SU-DHL-6 (cell line): ENCODE results near the gene EIF3J.

ENCODE experiments used
- H2AFZ ChIP-seq: fragments of 200-600 bp; sonication (generic); 2 replicates; pipeline ENCODE4 v1.6.1; 2014; ENCODE audit warnings: low read depth, mild to moderate bottlenecking, moderate library complexity, mixed read lengths, antibody characterized with exemption, low read length; ENCODE audit not compliant: severe bottlenecking
- H3F3A ChIP-seq: fragments of 200-600 bp; shearing (Covaris generic); 2 replicates; pipeline ENCODE4 v1.6.0; 2016; ENCODE audit warnings: antibody characterized with exemption, mild to moderate bottlenecking; ENCODE audit not compliant: insufficient read depth
- H3K27ac ChIP-seq: fragments of 200-600 bp; sonication (generic); 2 replicates; pipeline ENCODE4 v1.5.1; 2016; ENCODE audit warnings: low read depth, mild to moderate bottlenecking, low read length, moderate library complexity, mixed read lengths
- H3K27me3 ChIP-seq: fragments of 200-600 bp; sonication (generic), shearing (Covaris generic); 2 replicates; pipeline ENCODE4 v1.6.0; 2014; ENCODE audit warnings: mild to moderate bottlenecking, low read length
- H3K36me3 ChIP-seq: fragments of 200-600 bp; sonication (generic); 2 replicates; pipeline ENCODE4 v1.6.1; 2014; ENCODE audit warnings: mild to moderate bottlenecking, low read length, mixed read lengths
- H3K4me2 ChIP-seq: fragments of 300-600, 200-600 bp; shearing (Covaris generic), sonication (generic); 2 replicates; pipeline ENCODE4 v1.6.0; 2014; ENCODE audit warnings: low read length, low read depth, mild to moderate bottlenecking; ENCODE audit not compliant: poor library complexity, severe bottlenecking
- H3K4me3 ChIP-seq: fragments of 200-600 bp; sonication (generic); 2 replicates; pipeline ENCODE4 v1.5.1; 2014; ENCODE audit warnings: antibody characterized with exemption, low read length, mild to moderate bottlenecking, mixed read lengths; ENCODE audit not compliant: insufficient read depth, poor library complexity, severe bottlenecking
- H3K79me2 ChIP-seq: fragments of 200-600 bp; sonication (generic); 2 replicates; pipeline ENCODE4 v1.6.1; 2014; ENCODE audit warnings: mild to moderate bottlenecking, low read length, moderate library complexity; ENCODE audit not compliant: insufficient read depth
- H3K9ac ChIP-seq: fragments of 200-600 bp; sonication (generic); 2 replicates; pipeline ENCODE4 v1.7.0; 2014; ENCODE audit warnings: mild to moderate bottlenecking, low read length
- H3K9me2 ChIP-seq: fragments of 200-600 bp; sonication (generic); replicated peaks from 2 replicates; pipeline ENCODE4 v1.6.1; 2014; ENCODE audit warnings: low read length; ENCODE audit not compliant: insufficient read depth
- H3K9me3 ChIP-seq: fragments of 200-600 bp; sonication (generic); 2 replicates; pipeline ENCODE4 v1.6.1; 2014; ENCODE audit warnings: low read length, mixed read lengths; ENCODE audit not compliant: insufficient read depth
- H4K20me1 ChIP-seq: fragments of 200-600 bp; sonication (generic); 2 replicates; pipeline ENCODE4 v1.6.1; 2014; ENCODE audit warnings: low read depth, mild to moderate bottlenecking, antibody characterized with exemption, low read length, moderate library complexity, mixed read lengths
- EZH2phosphoT487 ChIP-seq: fragments of 200-600 bp; sonication (generic), shearing (Covaris generic); conservative IDR thresholded peaks from 2 replicates; pipeline ENCODE4 v1.6.1; 2018; ENCODE audit warnings: mild to moderate bottlenecking, antibody characterized with exemption, low read length, moderate library complexity, mixed read lengths
- TF ChIP-seq, protein P1 (sequence below): fragments of 200-600 bp; sonication (generic); IDR thresholded peaks from one replicate; pipeline ENCODE4 v1.5.1; 2017; ENCODE audit warnings: antibody characterized with exemption, mild to moderate bottlenecking, low read length, moderate library complexity; ENCODE audit not compliant: insufficient read depth, poor library complexity, severe bottlenecking

Gene EIF3J

DNA sequence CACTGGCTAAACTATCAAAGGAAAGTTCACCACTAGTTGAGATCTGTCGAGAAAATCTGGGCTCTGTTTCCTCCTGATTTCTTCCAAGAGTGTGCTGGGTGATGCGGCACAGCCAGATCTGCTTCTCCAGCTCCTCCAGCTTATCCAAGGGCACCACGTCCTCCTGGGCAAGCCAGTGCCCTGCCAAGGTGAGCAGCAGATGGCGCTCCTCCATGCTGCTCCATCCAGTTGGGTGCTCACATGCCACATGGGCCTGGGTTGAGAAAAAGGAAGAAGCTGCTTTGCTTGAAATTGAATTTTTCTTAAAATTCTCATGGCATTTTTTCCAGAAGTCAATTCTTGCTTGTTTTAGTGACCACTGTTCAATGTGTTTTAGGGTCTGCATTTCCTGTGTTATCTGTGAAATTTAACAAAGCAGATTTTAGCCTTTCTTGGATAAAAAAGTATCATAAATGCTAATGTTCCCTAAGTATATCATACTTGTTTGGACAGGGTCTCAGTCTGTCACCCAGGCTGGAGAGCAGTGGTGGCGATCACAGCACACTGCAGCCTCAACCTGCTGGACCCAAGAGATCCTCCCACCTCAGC lies 47.3 kb downstream of the EIF3J start:
- H3K4me2 ChIP-seq: no peak overlapping the region
- H4K20me1 ChIP-seq: no peaks in the 10 kb centered on the region
- no peak overlapping the region for H3K9ac ChIP-seq
- H3F3A ChIP-seq: 0 out of 2 replicates have a peak, but pooled peaks cover 3% of the 10 kb centered on the region
- no peak overlapping the region for H3K4me3 ChIP-seq
- no peaks in the 10 kb centered on the region for H3K9me2 ChIP-seq
- no peaks in the 10 kb centered on the region for H3K79me2 ChIP-seq
- H2AFZ ChIP-seq: no peak overlapping the region
- H3K27me3 ChIP-seq: no peaks in the 10 kb centered on the region
- H3K36me3 ChIP-seq: peaks cover 17% of the 10 kb centered on the region
- H3K27ac ChIP-seq: no peak overlapping the region
- TF ChIP-seq, protein P1, sequence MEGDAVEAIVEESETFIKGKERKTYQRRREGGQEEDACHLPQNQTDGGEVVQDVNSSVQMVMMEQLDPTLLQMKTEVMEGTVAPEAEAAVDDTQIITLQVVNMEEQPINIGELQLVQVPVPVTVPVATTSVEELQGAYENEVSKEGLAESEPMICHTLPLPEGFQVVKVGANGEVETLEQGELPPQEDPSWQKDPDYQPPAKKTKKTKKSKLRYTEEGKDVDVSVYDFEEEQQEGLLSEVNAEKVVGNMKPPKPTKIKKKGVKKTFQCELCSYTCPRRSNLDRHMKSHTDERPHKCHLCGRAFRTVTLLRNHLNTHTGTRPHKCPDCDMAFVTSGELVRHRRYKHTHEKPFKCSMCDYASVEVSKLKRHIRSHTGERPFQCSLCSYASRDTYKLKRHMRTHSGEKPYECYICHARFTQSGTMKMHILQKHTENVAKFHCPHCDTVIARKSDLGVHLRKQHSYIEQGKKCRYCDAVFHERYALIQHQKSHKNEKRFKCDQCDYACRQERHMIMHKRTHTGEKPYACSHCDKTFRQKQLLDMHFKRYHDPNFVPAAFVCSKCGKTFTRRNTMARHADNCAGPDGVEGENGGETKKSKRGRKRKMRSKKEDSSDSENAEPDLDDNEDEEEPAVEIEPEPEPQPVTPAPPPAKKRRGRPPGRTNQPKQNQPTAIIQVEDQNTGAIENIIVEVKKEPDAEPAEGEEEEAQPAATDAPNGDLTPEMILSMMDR: peak; percentile 74
- TF ChIP-seq EZH2phosphoT487: no peak
- H3K9me3 ChIP-seq: no peaks in the 10 kb centered on the region

DNA sequence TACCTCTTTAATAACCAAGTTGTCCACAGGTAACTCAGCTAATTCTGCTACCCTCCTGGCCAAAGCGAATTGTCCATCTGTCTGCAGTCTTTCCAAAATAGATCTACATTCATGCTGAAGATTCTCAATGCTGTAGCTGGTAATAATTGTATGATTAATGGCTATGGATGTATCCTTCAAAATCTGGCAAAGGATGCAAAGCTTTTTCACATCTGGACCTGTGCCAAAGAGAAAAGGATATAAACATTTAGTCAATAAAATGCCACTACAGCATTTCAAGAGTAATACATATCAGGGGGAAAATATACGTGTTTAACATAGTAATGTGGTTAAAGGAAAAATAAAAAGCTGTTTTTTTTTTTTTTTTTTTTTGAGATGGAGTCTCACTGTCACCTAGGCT lies 48.7 kb downstream of the EIF3J start:
- no peaks in the 10 kb centered on the region for H4K20me1 ChIP-seq
- TF ChIP-seq, protein P1: no peak
- TF ChIP-seq EZH2phosphoT487: no peak
- H3K4me2 ChIP-seq: no peak overlapping the region
- no peak overlapping the region for H2AFZ ChIP-seq
- H3K9me2 ChIP-seq: no peaks in the 10 kb centered on the region
- no peaks in the 10 kb centered on the region for H3K79me2 ChIP-seq
- H3K36me3 ChIP-seq: peaks cover 15% of the 10 kb centered on the region
- no peaks in the 10 kb centered on the region for H3K9me3 ChIP-seq
- H3K9ac ChIP-seq: no peak overlapping the region
- H3F3A ChIP-seq: 0 out of 2 replicates have a peak, but pooled peaks cover 3% of the 10 kb centered on the region
- no peak overlapping the region for H3K27ac ChIP-seq
- H3K4me3 ChIP-seq: no peak overlapping the region
- H3K27me3 ChIP-seq: no peaks in the 10 kb centered on the region

DNA sequence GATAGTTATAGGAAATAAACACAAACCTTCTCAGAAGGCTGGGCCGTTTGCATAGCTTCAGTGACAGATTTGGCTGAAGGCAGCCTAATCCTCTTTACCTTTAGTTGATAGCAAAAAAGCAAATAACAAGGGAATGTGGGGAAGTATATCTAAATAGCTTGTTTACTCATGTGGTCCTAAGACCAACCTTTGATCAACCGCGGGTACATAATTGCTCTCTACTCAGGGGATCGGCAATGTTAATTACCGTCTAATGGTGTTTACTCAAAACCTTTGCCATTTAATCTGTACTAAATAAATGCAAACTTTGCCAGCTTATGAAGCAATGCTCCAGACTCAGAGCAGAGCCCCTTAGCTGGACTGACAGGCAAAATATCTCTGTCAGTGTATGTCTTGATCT lies 51.6 kb downstream of the EIF3J start:
- Histone ChIP-seq H3K27ac (no peak overlapping the region), H3K27me3 (no peaks in the 10 kb centered on the region), H3F3A (0 out of 2 replicates have a peak, but pooled peaks cover 3% of the 10 kb centered on the region), H3K9ac (no peak overlapping the region), H3K9me2 (no peaks in the 10 kb centered on the region), H3K36me3 (peaks cover 22% of the 10 kb centered on the region), H2AFZ (no peak overlapping the region), H3K79me2 (no peaks in the 10 kb centered on the region), H3K4me2 (no peak overlapping the region), H3K9me3 (no peaks in the 10 kb centered on the region), H3K4me3 (no peak overlapping the region), H4K20me1 (no peaks in the 10 kb centered on the region)
- no peak for TF ChIP-seq EZH2phosphoT487
- TF ChIP-seq, protein P1: no peak
